Suppressor macrophage treated with lipopolysaccharide for 1 hour (primary cell): ENCODE data around the gene ZDHHC12.
A peak's percentile ranks its signal among the peaks of the same experiment; 100 is the strongest.

Source experiments
- DNase-seq, 3 donors: peaks; one replicate each; pipeline ENCODE4 v3.0.0-alpha.2; 2020 to 2022

Gene ZDHHC12

GRCh38 chr9:128723866-128724743, at the start of gene ZDHHC12:
Gene ZDHHC12 (minus strand): TSS chr9:128724127. CDS start chr9:128724093, 34 bp downstream.
- DNase-seq, result peak; percentile 97 to 99 (median 98)

GRCh38 chr9:128773049-128773448, 49.1 kb upstream of the ZDHHC12 start:
- DNase-seq, result no peak

- DNase-seq, result peak; percentile 92 to 98 (median 97)
These were observed 48.0 kb upstream of the ZDHHC12 start, which contains the start of gene ZER1 for GRCh38 chr9:128771745-128772519. Gene ZER1 (minus strand): TSS chr9:128771927. CDS start chr9:128755565, 16,362 bp downstream.

GRCh38 chr9:128771094-128771721, 47.3 kb upstream of the ZDHHC12 start:
- peak in 1 of 3 donors; percentile 19 for DNase-seq

- no peak for DNase-seq
These were observed 46.5 kb upstream of the ZDHHC12 start for GRCh38 chr9:128770286-128771030.

- DNase-seq, result no peak
These were observed 44.7 kb upstream of the ZDHHC12 start for GRCh38 chr9:128768606-128769005.

- no peak for DNase-seq
These were observed 41.6 kb upstream of the ZDHHC12 start for GRCh38 chr9:128765499-128765898.

- no peak for DNase-seq
These were observed 40.4 kb upstream of the ZDHHC12 start for GRCh38 chr9:128764361-128764760.

- no peak for DNase-seq
These were observed 38.9 kb upstream of the ZDHHC12 start for GRCh38 chr9:128762671-128763449.

- DNase-seq, result no peak
These were observed 33.7 kb upstream of the ZDHHC12 start for GRCh38 chr9:128757602-128758001.

- no peak for DNase-seq
These were observed 29.7 kb upstream of the ZDHHC12 start for GRCh38 chr9:128753627-128754026.

- no peak for DNase-seq
These were observed 27.1 kb upstream of the ZDHHC12 start for GRCh38 chr9:128750926-128751595.

- no peak for DNase-seq
These were observed 23.3 kb upstream of the ZDHHC12 start for GRCh38 chr9:128747241-128747640.

- no peak for DNase-seq
These were observed 19.5 kb upstream of the ZDHHC12 start for GRCh38 chr9:128743421-128743820.

- no peak for DNase-seq
These were observed 18.5 kb upstream of the ZDHHC12 start for GRCh38 chr9:128742401-128742800.

GRCh38 chr9:128735373-128735772, 11.4 kb upstream of the ZDHHC12 start:
- no peak for DNase-seq

- DNase-seq, result peak; percentile 71 to 81 (median 76)
These were observed 9.3 kb upstream of the ZDHHC12 start for GRCh38 chr9:128733256-128733655.

GRCh38 chr9:128732576-128732975, 8.6 kb upstream of the ZDHHC12 start:
- no peak for DNase-seq

- DNase-seq, result no peak
These were observed 7.8 kb upstream of the ZDHHC12 start for GRCh38 chr9:128731691-128732090.

GRCh38 chr9:128731093-128731492, 7.2 kb upstream of the ZDHHC12 start:
- no peak for DNase-seq
